ENCODE results near the gene ECE1. TPM values are rescaled to one million over a fixed set of nuclear protein-coding genes. Genes with fewer than 3 reads are reported as not detected.

The ECE1 gene
- total and polyA plus RNA-seq, 3 donors from 2014 or later = 66.1 to 101 (median 96.4) TPM

GRCh38 chr1:21334214-21335087 is 44.2 kb upstream of the ECE1 start:
- H3K27ac ChIP-seq = peak overlapping the region; percentile 39 to 84
- H3K27me3 ChIP-seq = no peaks in the 10 kb centered on the region
- no peak overlapping the region for H3K4me3 ChIP-seq
- TF ChIP-seq POLR2A (IDR thresholded peaks at IDR 0.05) = no peak
- peak; percentile 75 to 87 (median 77) for TF ChIP-seq CTCF (IDR thresholded peaks at IDR 0.05)
- intact Hi-C loops (cut with DNase I; ENCODE audit: low total_unique reads) = loop anchor here (5.0 kb wide), 1 partner anchor 72 kb away; no protein-coding TSS in a partner anchor
- peaks cover 76% of the 10 kb centered on the region for H3K4me1 ChIP-seq
- DNase-seq = peak; percentile 76
- no peaks in the 10 kb centered on the region for H3K36me3 ChIP-seq (ENCODE audit: low read depth, missing control alignments)
- no peaks in the 10 kb centered on the region for H3K9me3 ChIP-seq
- 34 to 35% methylated on average over 10 to 20 of the region's 20 CpGs for WGBS, 2 donors

- Histone ChIP-seq H3K27ac (peak overlapping the region; percentile 39 to 84), H3K4me1 (peaks cover 75% of the 10 kb centered on the region), H3K4me3 (no peak overlapping the region), H3K9me3 (no peaks in the 10 kb centered on the region), H3K27me3 (no peaks in the 10 kb centered on the region), H3K36me3 (ENCODE audit: low read depth, missing control alignments) (no peaks in the 10 kb centered on the region)
- no peak for TF ChIP-seq POLR2A (IDR thresholded peaks at IDR 0.05)
- TF ChIP-seq CTCF (IDR thresholded peaks at IDR 0.05) = no peak
- intact Hi-C loops (cut with DNase I; ENCODE audit: low total_unique reads) = loop anchor here (5.0 kb wide), 1 partner anchor 72 kb away; no protein-coding TSS in a partner anchor
- WGBS, 2 donors = 85 to 96% methylated on average over 5 of the region's 5 CpGs
- DNase-seq = no peak
These were observed 43.6 kb upstream of the ECE1 start for GRCh38 chr1:21333824-21334213.

- no peaks in the 10 kb centered on the region for H3K27me3 ChIP-seq
- no peaks in the 10 kb centered on the region for H3K36me3 ChIP-seq (ENCODE audit: low read depth, missing control alignments)
- peak; percentile 82 for DNase-seq
- no peak for TF ChIP-seq POLR2A (IDR thresholded peaks at IDR 0.05)
- H3K27ac ChIP-seq = peak overlapping the region; percentile 51 to 84
- intact Hi-C loops (cut with DNase I; ENCODE audit: low total_unique reads) = loop anchor here (5.0 kb wide), 1 partner anchor 70 kb away; no protein-coding TSS in a partner anchor
- H3K9me3 ChIP-seq = no peaks in the 10 kb centered on the region
- 62 to 69% methylated on average over 8 of the region's 8 CpGs for WGBS, 2 donors
- H3K4me1 ChIP-seq = peaks cover 65% of the 10 kb centered on the region
- H3K4me3 ChIP-seq = no peak overlapping the region
These were observed 42.5 kb upstream of the ECE1 start for GRCh38 chr1:21332554-21333311.

- Histone ChIP-seq H3K9me3 (no peaks in the 10 kb centered on the region), H3K4me1 (peaks cover 65% of the 10 kb centered on the region), H3K27me3 (no peaks in the 10 kb centered on the region), H3K4me3 (no peak overlapping the region), H3K36me3 (ENCODE audit: low read depth, missing control alignments) (no peaks in the 10 kb centered on the region), H3K27ac (peak overlapping the region; percentile 62 to 74)
- DNase-seq = no peak
- intact Hi-C loops (cut with DNase I; ENCODE audit: low total_unique reads) = loop anchor here (5.0 kb wide), 1 partner anchor 70 kb away; no protein-coding TSS in a partner anchor
- TF ChIP-seq POLR2A (IDR thresholded peaks at IDR 0.05) (no peak), CTCF (IDR thresholded peaks at IDR 0.05) (peak in 1 of 3 experiments; percentile 2)
- WGBS, 2 donors = 41 to 45% methylated on average over 9 of the region's 9 CpGs
These were observed 41.7 kb upstream of the ECE1 start for GRCh38 chr1:21331752-21332478.
